Measurements from ENCODE around the gene POGK.
"Not testable (repeated sequence)": the region's sequence is repeated elsewhere in the genome, so short reads cannot be mapped to it uniquely, and the experiment has no call there.

POGK gene

GRCh38 chr1:166857995-166858394 is 18.7 kb downstream of the POGK start:
- no peak for DNase-seq

- no peak for DNase-seq
Measured at GRCh38 chr1:166858726-166859419, 19.6 kb downstream of the POGK start.

GRCh38 chr1:166859597-166859996 is 20.3 kb downstream of the POGK start:
- no peak for DNase-seq

GRCh38 chr1:166865926-166866325 is 26.7 kb downstream of the POGK start:
- DNase-seq: no peak

GRCh38 chr1:166868639-166869038 is 29.4 kb downstream of the POGK start:
- DNase-seq: no peak

- no peak for DNase-seq
Measured at GRCh38 chr1:166869318-166870099, 30.2 kb downstream of the POGK start.

GRCh38 chr1:166870584-166870983 is 31.3 kb downstream of the POGK start:
- no peak for DNase-seq

- no peak for DNase-seq
Measured at GRCh38 chr1:166874464-166874863, 35.2 kb downstream of the POGK start.

- DNase-seq: no peak
Measured at GRCh38 chr1:166875302-166875733, 36.0 kb downstream of the POGK start.

- peak; percentile 97 for DNase-seq
Measured at GRCh38 chr1:166875734-166876539, 36.7 kb downstream of the POGK start, which contains the start of gene TADA1. TSS of gene TADA1 (minus strand) at chr1:166876264. CDS start at chr1:166876233, 31 bp downstream.

- DNase-seq: no peak
Measured at GRCh38 chr1:166876540-166876838, 37.2 kb downstream of the POGK start.

GRCh38 chr1:166878173-166878917 is 39.1 kb downstream of the POGK start:
- not testable (repeated sequence) for DNase-seq

- no peak for DNase-seq
Measured at GRCh38 chr1:166882893-166883292, 43.6 kb downstream of the POGK start.

- peak; percentile 10 for DNase-seq
Measured at GRCh38 chr1:166884040-166884642, 44.9 kb downstream of the POGK start.

- DNase-seq: no peak
Measured at GRCh38 chr1:166884971-166885370, 45.7 kb downstream of the POGK start.

GRCh38 chr1:166888373-166889111 is 49.3 kb downstream of the POGK start:
- no peak for DNase-seq

GRCh38 chr1:166889776-166890175 is 50.5 kb downstream of the POGK start:
- no peak for DNase-seq

GRCh38 chr1:166895766-166896165 is 56.5 kb downstream of the POGK start:
- no peak for DNase-seq

- DNase-seq: no peak
Measured at GRCh38 chr1:166899769-166900168, 60.5 kb downstream of the POGK start.

GRCh38 chr1:166900987-166901386 is 61.7 kb downstream of the POGK start:
- DNase-seq: no peak

GRCh38 chr1:166902279-166902678 is 63.0 kb downstream of the POGK start:
- DNase-seq: peak; percentile 22

- DNase-seq: no peak
Measured at GRCh38 chr1:166903232-166903631, 64.0 kb downstream of the POGK start.

All from CD4-positive, alpha-beta T cell treated with Interleukin-17A for 1 hour (primary cell).